Uterus (tissue), 4 donors: Measurements from ENCODE around the gene PI4K2A. TPM values are rescaled to one million over a fixed set of nuclear protein-coding genes. Genes with fewer than 3 reads are reported as not detected.
"Not testable (repeated sequence)": the region's sequence is repeated elsewhere in the genome, so short reads cannot be mapped to it uniquely, and the experiment has no call there.

Experiments used
- DNase-seq, 2 donors: peaks; one replicate each; pipeline ENCODE4 v3.0.0-alpha.2; 2019 to 2020
- H3K27ac ChIP-seq, 2 donors: fragments of 200-600 bp; sonication (generic); 1 replicate in 1 of 2; 2 replicates in 1 of 2; pipeline ENCODE4 v1.5.1; 2016 to 2018
- H3K27me3 ChIP-seq, 2 donors: fragments of 200-600 bp; sonication (generic); one replicate each; pipeline ENCODE4 v1.5.1; 2018 to 2019; ENCODE audit warnings: control low read depth in 1 of 2
- H3K36me3 ChIP-seq, 2 donors: fragments of 200-600 bp; sonication (generic); one replicate each; pipeline ENCODE4 v1.5.1; 2019; ENCODE audit warnings: control low read depth in 1 of 2
- H3K4me1 ChIP-seq, 2 donors: fragments of 200-600 bp; sonication (generic); one replicate each; pipeline ENCODE4 v1.5.1; 2018 to 2019; ENCODE audit warnings: control low read depth in 1 of 2
- H3K4me3 ChIP-seq, 2 donors: fragments of 200-600 bp; sonication (generic); 1 replicate in 1 of 2; 2 replicates in 1 of 2; pipeline ENCODE4 v1.5.1; 2018 to 2019; ENCODE audit warnings: mild to moderate bottlenecking in 1 of 2
- H3K9me3 ChIP-seq, 2 donors: fragments of 200-600 bp; sonication (generic); one replicate each; pipeline ENCODE4 v1.5.1; 2019; ENCODE audit warnings: control low read depth in 1 of 2
- CTCF ChIP-seq, 4 experiments: fragments of 200-600 bp in 2 of 4; fragments of 450-650 bp in 2 of 4; sonication (generic) in 2 of 4; IDR thresholded peaks; one replicate each; pipeline ENCODE4 v1.5.1; 2016 to 2019; ENCODE audit warnings: antibody characterized with exemption in 4 of 4, mild to moderate bottlenecking in 2 of 4, moderate library complexity in 1 of 4
- POLR2A ChIP-seq, 2 donors: fragments of 450-650 bp; IDR thresholded peaks; one replicate each; pipeline ENCODE4 v1.6.1; 2016; ENCODE audit warnings: antibody characterized with exemption in 2 of 2, mild to moderate bottlenecking in 1 of 2, moderate library complexity in 1 of 2
- intact Hi-C: fragments of 100-400 bp; cut with DNase I; formaldehyde crosslinking; loops from one replicate; pipeline ENCODE4 v1.15.1; 2023; ENCODE audit warnings: low total_unique reads
- total RNA-seq, 4 donors: library from RNA; depleted of rRNA in 3 of 4; stranded (reverse); fragments of >200 nt in 3 of 4; gene quantifications; one replicate each; pipeline versions ENCODE4 v1.1.0 to v1.2.4, GENCODE V29; 2014 to 2023
- donor health status: DM: yes; HTN: yes; CAD: no.

The PI4K2A gene
- total RNA-seq, 4 donors from 2014 or later = 5.6 to 14.7 (median 11.9) TPM

- peak; percentile 16 to 21 for DNase-seq
- intact Hi-C loops = no loop called here
- H3K9me3 ChIP-seq = no peaks in the 10 kb centered on the region
Measured at GRCh38 chr10:97640868-97641811, 669 bp downstream of the PI4K2A start.

GRCh38 chr10:97642471-97643159 is 2.1 kb downstream of the PI4K2A start:
- intact Hi-C loops, H3K4me3 ChIP-seq, H3K36me3 ChIP-seq, H3K27me3 ChIP-seq, H3K9me3 ChIP-seq, DNase-seq: not testable (repeated sequence)
- Histone ChIP-seq H3K4me1 (peaks cover 0 to 11% of the 10 kb centered on the region in 2 donors), H3K27ac (peak overlapping the region in 1 of 2 donors; percentile 14)

More at GRCh38 chr10:97640868-97641811, 669 bp downstream of the PI4K2A start:
- Histone ChIP-seq H3K27me3 (no peaks in the 10 kb centered on the region), H3K27ac (peak overlapping the region; percentile 77 to 80), H3K4me1 (peaks cover 0 to 11% of the 10 kb centered on the region in 2 donors), H3K36me3 (no peaks in the 10 kb centered on the region), H3K4me3 (peak overlapping the region; percentile 60 to 90)
- peak in 2 of 4 experiments; percentile 1 to 2 for TF ChIP-seq CTCF (IDR thresholded peaks at IDR 0.05)
- no peak for TF ChIP-seq POLR2A (IDR thresholded peaks at IDR 0.05)

GRCh38 chr10:97643441-97643985 is 3.0 kb downstream of the PI4K2A start:
- intact Hi-C loops = no loop called here
- Histone ChIP-seq H3K9me3 (no peaks in the 10 kb centered on the region), H3K36me3 (no peaks in the 10 kb centered on the region), H3K4me3 (no peak overlapping the region), H3K27ac (no peak overlapping the region), H3K4me1 (peaks cover 0 to 11% of the 10 kb centered on the region in 2 donors), H3K27me3 (no peaks in the 10 kb centered on the region)
- DNase-seq = no peak
- TF ChIP-seq CTCF (IDR thresholded peaks at IDR 0.05) (no peak), POLR2A (IDR thresholded peaks at IDR 0.05) (no peak)

GRCh38 chr10:97644936-97645335 is 4.5 kb downstream of the PI4K2A start:
- TF ChIP-seq POLR2A (IDR thresholded peaks at IDR 0.05) = no peak
- Histone ChIP-seq H3K9me3 (no peaks in the 10 kb centered on the region), H3K4me3 (no peak overlapping the region), H3K27me3 (no peaks in the 10 kb centered on the region), H3K4me1 (peaks cover 0 to 11% of the 10 kb centered on the region in 2 donors), H3K27ac (no peak overlapping the region), H3K36me3 (no peaks in the 10 kb centered on the region)
- DNase-seq = no peak
- intact Hi-C loops = no loop called here

- H3K27me3 ChIP-seq = no peaks in the 10 kb centered on the region
- H3K4me3 ChIP-seq = no peak overlapping the region
- intact Hi-C loops = no loop called here
- no peaks in the 10 kb centered on the region for H3K4me1 ChIP-seq
- TF ChIP-seq POLR2A (IDR thresholded peaks at IDR 0.05) (no peak), CTCF (IDR thresholded peaks at IDR 0.05) (no peak)
- no peak for DNase-seq
- H3K9me3 ChIP-seq = no peaks in the 10 kb centered on the region
- H3K36me3 ChIP-seq = no peaks in the 10 kb centered on the region
- H3K27ac ChIP-seq = no peak overlapping the region
Measured at GRCh38 chr10:97647556-97647955, 7.1 kb downstream of the PI4K2A start.
